ENCODE results near the gene PHF12.

- TF ChIP-seq CTCF (IDR thresholded peaks at IDR 0.05; ENCODE audit: low read depth, low read length, poor library complexity, severe bottlenecking), result no peak
- TF ChIP-seq EZH2phosphoT487 (IDR thresholded peaks at IDR 0.05; ENCODE audit: borderline replicate concordance, low read length), result no peak
Observed at GRCh38 chr17:28856028-28856574, 95.2 kb downstream of the PHF12 start.
